ENCODE data around the gene CENPT. TPM values are rescaled to one million over a fixed set of nuclear protein-coding genes. Genes with fewer than 3 reads are reported as not detected.

CENPT gene
- total and polyA plus RNA-seq, 2 donors = 16.5 to 49.4 TPM

GRCh38 chr16:67833415-67834241 is 13.9 kb downstream of the CENPT start:
- DNase-seq (ENCODE audit: extremely low spot score) = peak; percentile 84
- WGBS = under 1% methylated on average over 49 of the region's 49 CpGs
- H3K27ac ChIP-seq (ENCODE audit: low read depth) = peak overlapping the region; percentile 57

GRCh38 chr16:67833030-67833414 is 14.5 kb downstream of the CENPT start:
- peaks cover 3% of the 10 kb centered on the region for H3K36me3 ChIP-seq (ENCODE audit: insufficient read depth)
- no peaks in the 10 kb centered on the region for H3K4me1 ChIP-seq (ENCODE audit: insufficient read depth)
- WGBS = 0% methylated on average over 3 of the region's 3 CpGs
- peak overlapping the region; percentile 69 for H3K4me3 ChIP-seq (ENCODE audit: low read depth, low read length)
- no peak overlapping the region for H3K27ac ChIP-seq (ENCODE audit: low read depth)
- no peak for DNase-seq (ENCODE audit: extremely low spot score)

More at GRCh38 chr16:67833415-67834241, 13.9 kb downstream of the CENPT start:
- Histone ChIP-seq H3K36me3 (ENCODE audit: insufficient read depth) (peaks cover under 1% of the 10 kb centered on the region), H3K4me3 (ENCODE audit: low read depth, low read length) (peak overlapping the region; percentile 69), H3K4me1 (ENCODE audit: insufficient read depth) (no peaks in the 10 kb centered on the region)

- H3K27ac ChIP-seq (ENCODE audit: low read depth) = no peak overlapping the region
- WGBS = 94% methylated on average over 4 of the region's 4 CpGs
- H3K36me3 ChIP-seq (ENCODE audit: insufficient read depth) = peaks cover 3% of the 10 kb centered on the region
- no peak overlapping the region for H3K4me3 ChIP-seq (ENCODE audit: low read depth, low read length)
- no peak for DNase-seq (ENCODE audit: extremely low spot score)
- no peaks in the 10 kb centered on the region for H3K4me1 ChIP-seq (ENCODE audit: insufficient read depth)
Observed at GRCh38 chr16:67828651-67829050, 18.8 kb downstream of the CENPT start.

GRCh38 chr16:67825906-67826305 is 21.6 kb downstream of the CENPT start:
- WGBS = 90% methylated on average over 14 of the region's 14 CpGs
- Histone ChIP-seq H3K4me3 (ENCODE audit: low read depth, low read length) (no peak overlapping the region), H3K4me1 (ENCODE audit: insufficient read depth) (no peaks in the 10 kb centered on the region), H3K27ac (ENCODE audit: low read depth) (no peak overlapping the region), H3K36me3 (ENCODE audit: insufficient read depth) (peaks cover 3% of the 10 kb centered on the region)
- no peak for DNase-seq (ENCODE audit: extremely low spot score)

- Histone ChIP-seq H3K36me3 (ENCODE audit: insufficient read depth) (peaks cover 3% of the 10 kb centered on the region), H3K4me1 (ENCODE audit: insufficient read depth) (no peaks in the 10 kb centered on the region), H3K27ac (ENCODE audit: low read depth) (no peak overlapping the region), H3K4me3 (ENCODE audit: low read depth, low read length) (no peak overlapping the region)
- DNase-seq (ENCODE audit: extremely low spot score) = no peak
- WGBS = 80% methylated on average over 8 of the region's 8 CpGs
Observed at GRCh38 chr16:67825119-67825518, 22.4 kb downstream of the CENPT start.

- Histone ChIP-seq H3K4me3 (ENCODE audit: low read depth, low read length) (no peak overlapping the region), H3K27ac (ENCODE audit: low read depth) (no peak overlapping the region), H3K36me3 (ENCODE audit: insufficient read depth) (no peaks in the 10 kb centered on the region), H3K4me1 (ENCODE audit: insufficient read depth) (no peaks in the 10 kb centered on the region)
- DNase-seq (ENCODE audit: extremely low spot score) = no peak
- 90% methylated on average over 2 of the region's 2 CpGs for WGBS
Observed at GRCh38 chr16:67822511-67822910, 25.0 kb downstream of the CENPT start.

GRCh38 chr16:67820608-67821259 is 26.8 kb downstream of the CENPT start:
- Histone ChIP-seq H3K27ac (ENCODE audit: low read depth) (no peak overlapping the region), H3K36me3 (ENCODE audit: insufficient read depth) (no peaks in the 10 kb centered on the region), H3K4me1 (ENCODE audit: insufficient read depth) (no peaks in the 10 kb centered on the region), H3K4me3 (ENCODE audit: low read depth, low read length) (no peak overlapping the region)
- WGBS = 92% methylated on average over 11 of the region's 11 CpGs
- no peak for DNase-seq (ENCODE audit: extremely low spot score)

GRCh38 chr16:67814567-67814966 is 32.9 kb downstream of the CENPT start:
- Histone ChIP-seq H3K4me1 (ENCODE audit: insufficient read depth) (no peaks in the 10 kb centered on the region), H3K27ac (ENCODE audit: low read depth) (no peak overlapping the region), H3K4me3 (ENCODE audit: low read depth, low read length) (no peak overlapping the region), H3K36me3 (ENCODE audit: insufficient read depth) (no peaks in the 10 kb centered on the region)
- 85% methylated on average over 8 of the region's 8 CpGs for WGBS
- no peak for DNase-seq (ENCODE audit: extremely low spot score)

- H3K36me3 ChIP-seq (ENCODE audit: insufficient read depth) = no peaks in the 10 kb centered on the region
- H3K27ac ChIP-seq (ENCODE audit: low read depth) = no peak overlapping the region
- H3K4me1 ChIP-seq (ENCODE audit: insufficient read depth) = no peaks in the 10 kb centered on the region
- no peak for DNase-seq (ENCODE audit: extremely low spot score)
- 96% methylated on average over 1 of the region's 1 CpG for WGBS
- H3K4me3 ChIP-seq (ENCODE audit: low read depth, low read length) = no peak overlapping the region
Observed at GRCh38 chr16:67811899-67812298, 35.6 kb downstream of the CENPT start.

GRCh38 chr16:67807148-67807682 is 40.3 kb downstream of the CENPT start:
- WGBS = 28% methylated on average over 24 of the region's 24 CpGs
- H3K36me3 ChIP-seq (ENCODE audit: insufficient read depth) = no peaks in the 10 kb centered on the region
- H3K4me3 ChIP-seq (ENCODE audit: low read depth, low read length) = peak overlapping the region; percentile 55
- no peaks in the 10 kb centered on the region for H3K4me1 ChIP-seq (ENCODE audit: insufficient read depth)
- no peak overlapping the region for H3K27ac ChIP-seq (ENCODE audit: low read depth)
- peak; percentile 5 for DNase-seq (ENCODE audit: extremely low spot score)

GRCh38 chr16:67806428-67807147 is 40.9 kb downstream of the CENPT start, which contains the start of the genes RANBP10 and TSNAXIP1:
RANBP10 (minus strand) TSS chr16:67806560; CDS start chr16:67806536, 24 bp downstream.
TSNAXIP1 (plus strand) TSS chr16:67806889; CDS start chr16:67807150, 261 bp downstream.
- Histone ChIP-seq H3K36me3 (ENCODE audit: insufficient read depth) (no peaks in the 10 kb centered on the region), H3K4me1 (ENCODE audit: insufficient read depth) (no peaks in the 10 kb centered on the region), H3K4me3 (ENCODE audit: low read depth, low read length) (peak within 1 kb of the TSS; percentile 91), H3K27ac (ENCODE audit: low read depth) (peak within 1 kb of the TSS; percentile 70)
- under 1% methylated on average over 54 of the region's 54 CpGs for WGBS
- DNase-seq (ENCODE audit: extremely low spot score) = peak; percentile 98

- H3K36me3 ChIP-seq (ENCODE audit: insufficient read depth) = no peaks in the 10 kb centered on the region
- H3K4me1 ChIP-seq (ENCODE audit: insufficient read depth) = no peaks in the 10 kb centered on the region
- under 1% methylated on average over 26 of the region's 26 CpGs for WGBS
- no peak for DNase-seq (ENCODE audit: extremely low spot score)
- peak overlapping the region; percentile 70 for H3K27ac ChIP-seq (ENCODE audit: low read depth)
- peak overlapping the region; percentile 91 for H3K4me3 ChIP-seq (ENCODE audit: low read depth, low read length)
Observed at GRCh38 chr16:67805718-67806427, 41.6 kb downstream of the CENPT start.
